WI38 (cell line): ENCODE measurements around the gene IGLL1.
A peak's percentile ranks its signal among the peaks of the same experiment; 100 is the strongest.
"Not testable (repeated sequence)": the region's sequence is repeated elsewhere in the genome, so short reads cannot be mapped to it uniquely, and the experiment has no call there.

Source experiments
- H3K4me3 ChIP-seq: 2 replicates; pipeline ENCODE4 v1.5.1; 2011; ENCODE audit warnings: low read depth, mild to moderate bottlenecking, control low read depth, low read length
- TF ChIP-seq, protein P1 (sequence below): IDR thresholded peaks from 2 replicates; pipeline ENCODE4 v1.5.1; 2012; ENCODE audit warnings: low read depth, mild to moderate bottlenecking, control low read depth, low read length

IGLL1 gene

GRCh38 chr22:23539135-23539838 is 40.8 kb downstream of the IGLL1 start:
- TF ChIP-seq, protein P1, sequence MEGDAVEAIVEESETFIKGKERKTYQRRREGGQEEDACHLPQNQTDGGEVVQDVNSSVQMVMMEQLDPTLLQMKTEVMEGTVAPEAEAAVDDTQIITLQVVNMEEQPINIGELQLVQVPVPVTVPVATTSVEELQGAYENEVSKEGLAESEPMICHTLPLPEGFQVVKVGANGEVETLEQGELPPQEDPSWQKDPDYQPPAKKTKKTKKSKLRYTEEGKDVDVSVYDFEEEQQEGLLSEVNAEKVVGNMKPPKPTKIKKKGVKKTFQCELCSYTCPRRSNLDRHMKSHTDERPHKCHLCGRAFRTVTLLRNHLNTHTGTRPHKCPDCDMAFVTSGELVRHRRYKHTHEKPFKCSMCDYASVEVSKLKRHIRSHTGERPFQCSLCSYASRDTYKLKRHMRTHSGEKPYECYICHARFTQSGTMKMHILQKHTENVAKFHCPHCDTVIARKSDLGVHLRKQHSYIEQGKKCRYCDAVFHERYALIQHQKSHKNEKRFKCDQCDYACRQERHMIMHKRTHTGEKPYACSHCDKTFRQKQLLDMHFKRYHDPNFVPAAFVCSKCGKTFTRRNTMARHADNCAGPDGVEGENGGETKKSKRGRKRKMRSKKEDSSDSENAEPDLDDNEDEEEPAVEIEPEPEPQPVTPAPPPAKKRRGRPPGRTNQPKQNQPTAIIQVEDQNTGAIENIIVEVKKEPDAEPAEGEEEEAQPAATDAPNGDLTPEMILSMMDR, result peak; percentile 81
- no peak overlapping the region for H3K4me3 ChIP-seq

DNA sequence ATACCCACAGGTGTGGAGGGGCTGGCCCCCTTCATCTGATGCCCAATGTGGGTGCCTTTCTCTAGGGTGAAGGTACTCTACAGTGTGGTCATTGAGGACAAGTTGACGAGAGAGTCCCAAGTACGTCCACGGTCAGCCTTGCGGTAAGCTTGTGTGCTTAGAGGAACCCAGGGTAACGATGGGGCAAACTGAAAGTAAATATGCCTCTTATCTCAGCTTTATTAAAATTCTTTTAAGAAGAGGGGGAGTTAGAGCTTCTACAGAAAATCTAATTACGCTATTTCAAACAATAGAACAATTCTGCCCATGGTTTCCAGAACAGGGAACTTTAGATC is 41.4 kb downstream of the IGLL1 start:
- not testable (repeated sequence) for H3K4me3 ChIP-seq

DNA sequence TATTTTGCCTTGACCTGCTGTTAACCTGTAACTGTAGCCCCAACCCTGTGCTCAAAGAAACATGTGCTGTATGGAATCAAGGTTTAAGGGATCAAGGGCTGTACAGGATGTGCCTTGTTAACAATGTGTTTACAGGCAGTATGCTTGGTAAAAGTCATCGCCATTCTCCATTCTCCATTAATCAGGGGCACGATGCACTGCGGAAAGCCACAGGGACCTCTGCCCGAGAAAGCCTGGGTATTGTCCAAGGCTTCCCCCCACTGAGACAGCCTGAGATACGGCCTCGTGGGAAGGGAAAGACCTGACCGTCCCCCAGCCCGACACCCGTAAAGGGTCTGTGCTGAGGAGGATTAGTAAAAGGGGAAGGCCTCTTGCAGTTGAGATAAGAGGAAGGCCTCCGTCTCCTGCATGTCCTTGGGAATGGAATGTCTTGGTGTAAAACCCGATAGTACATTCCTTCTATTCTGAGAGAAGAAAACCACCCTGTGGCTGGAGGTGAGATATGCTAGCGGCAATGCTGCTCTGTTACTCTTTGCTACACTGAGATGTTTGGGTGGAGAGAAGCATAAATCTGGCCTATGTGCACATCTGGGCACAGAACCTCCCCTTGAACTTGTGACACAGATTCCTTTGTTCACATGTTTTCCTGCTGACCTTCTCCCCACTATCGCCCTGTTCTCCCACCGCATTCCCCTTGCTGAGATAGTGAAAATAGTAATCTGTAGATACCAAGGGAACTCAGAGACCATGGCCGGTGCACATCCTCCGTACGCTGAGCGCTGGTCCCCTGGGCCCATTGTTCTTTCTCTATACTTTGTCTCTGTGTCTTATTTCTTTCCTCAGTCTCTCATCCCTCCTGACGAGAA is 42.0 kb downstream of the IGLL1 start:
- H3K4me3 ChIP-seq, result not testable (repeated sequence)

DNA sequence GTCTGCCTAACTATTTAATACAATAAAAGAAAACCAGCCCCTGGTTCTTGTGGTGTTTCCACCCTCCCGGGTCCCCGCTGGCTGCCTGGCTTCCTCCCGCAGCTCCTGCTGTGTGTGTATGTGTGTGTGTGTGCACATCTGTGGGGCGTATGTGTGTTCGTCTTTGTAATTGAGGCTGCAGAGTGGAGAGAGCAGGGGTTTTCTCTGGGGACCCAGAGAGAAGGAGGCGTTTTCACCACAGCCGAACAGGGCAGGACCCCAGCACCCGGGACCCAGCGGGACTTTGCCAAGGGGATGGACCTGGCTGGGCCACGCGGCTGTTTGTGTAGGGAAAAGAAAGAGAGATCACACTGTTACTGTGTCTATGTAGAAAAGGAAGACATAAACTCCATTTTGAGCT is 42.7 kb downstream of the IGLL1 start:
- TF ChIP-seq, protein P1, result no peak
- no peak overlapping the region for H3K4me3 ChIP-seq

GRCh38 chr22:23536821-23537345 is 43.2 kb downstream of the IGLL1 start:
- H3K4me3 ChIP-seq, result no peak overlapping the region
- TF ChIP-seq, protein P1, result no peak

- H3K4me3 ChIP-seq, result not testable (repeated sequence)
Measured at GRCh38 chr22:23535790-23536661, 44.1 kb downstream of the IGLL1 start.

GRCh38 chr22:23534851-23535717 is 45.0 kb downstream of the IGLL1 start:
- TF ChIP-seq, protein P1, result no peak
- no peak overlapping the region for H3K4me3 ChIP-seq

- TF ChIP-seq, protein P1, result no peak
Measured at GRCh38 chr22:23534201-23534850, 45.8 kb downstream of the IGLL1 start.

More at GRCh38 chr22:23534201-23534850, 45.8 kb downstream of the IGLL1 start:
- no peak overlapping the region for H3K4me3 ChIP-seq
